ENCODE measurements around the gene TIPARP.

TIPARP gene

GRCh38 chr3:156687023-156687422 lies 12.6 kb downstream of the TIPARP start:
- peaks cover 97% of the 10 kb centered on the region for H3K79me2 ChIP-seq (ENCODE audit: control insufficient read depth, insufficient read depth, low read length, unreplicated experiment)
- H3K4me1 ChIP-seq (ENCODE audit: control insufficient read depth, insufficient read depth, low read length, unreplicated experiment): peaks cover 94% of the 10 kb centered on the region
- H3K27ac ChIP-seq (ENCODE audit: low read depth, low read length): peak overlapping the region; percentile 78
- no peak overlapping the region for H2AFZ ChIP-seq (ENCODE audit: low read length, unreplicated experiment)
- no peaks in the 10 kb centered on the region for H3K27me3 ChIP-seq (ENCODE audit: insufficient read depth, low read length)
- H3K4me3 ChIP-seq (ENCODE audit: low read depth, low read length): peak overlapping the region; percentile 53
- peaks cover 9% of the 10 kb centered on the region; the same call in 1 of the 2 replicates for H3K36me3 ChIP-seq (ENCODE audit: insufficient read depth, low read length)

GRCh38 chr3:156688632-156689452 lies 14.5 kb downstream of the TIPARP start:
- no peaks in the 10 kb centered on the region for H3K27me3 ChIP-seq (ENCODE audit: insufficient read depth, low read length)
- peaks cover 94% of the 10 kb centered on the region for H3K79me2 ChIP-seq (ENCODE audit: control insufficient read depth, insufficient read depth, low read length, unreplicated experiment)
- H2AFZ ChIP-seq (ENCODE audit: low read length, unreplicated experiment): no peak overlapping the region
- peaks cover 90% of the 10 kb centered on the region for H3K4me1 ChIP-seq (ENCODE audit: control insufficient read depth, insufficient read depth, low read length, unreplicated experiment)
- H3K27ac ChIP-seq (ENCODE audit: low read depth, low read length): peak overlapping the region; percentile 92
- 0 out of 2 replicates have a peak overlapping the region, but pooled peaks have one; percentile 41 for H3K4me3 ChIP-seq (ENCODE audit: low read depth, low read length)
- H3K36me3 ChIP-seq (ENCODE audit: insufficient read depth, low read length): peaks cover 14% of the 10 kb centered on the region; the same call in 1 of the 2 replicates

- H3K36me3 ChIP-seq (ENCODE audit: insufficient read depth, low read length): peaks cover 22% of the 10 kb centered on the region
- peak overlapping the region; percentile 92 for H3K27ac ChIP-seq (ENCODE audit: low read depth, low read length)
- H3K79me2 ChIP-seq (ENCODE audit: control insufficient read depth, insufficient read depth, low read length, unreplicated experiment): peaks cover 93% of the 10 kb centered on the region
- no peak overlapping the region for H2AFZ ChIP-seq (ENCODE audit: low read length, unreplicated experiment)
- no peaks in the 10 kb centered on the region for H3K27me3 ChIP-seq (ENCODE audit: insufficient read depth, low read length)
- peak overlapping the region; percentile 41; the same call in 1 of the 2 replicates for H3K4me3 ChIP-seq (ENCODE audit: low read depth, low read length)
- H3K4me1 ChIP-seq (ENCODE audit: control insufficient read depth, insufficient read depth, low read length, unreplicated experiment): peaks cover 90% of the 10 kb centered on the region
These were observed 15.2 kb downstream of the TIPARP start for GRCh38 chr3:156689608-156690007.

GRCh38 chr3:156691920-156692319 lies 17.5 kb downstream of the TIPARP start:
- Histone ChIP-seq H3K36me3 (ENCODE audit: insufficient read depth, low read length) (peaks cover 43% of the 10 kb centered on the region), H3K27ac (ENCODE audit: low read depth, low read length) (peak overlapping the region; percentile 92), H3K4me3 (ENCODE audit: low read depth, low read length) (peak overlapping the region; percentile 67), H3K4me1 (ENCODE audit: control insufficient read depth, insufficient read depth, low read length, unreplicated experiment) (peaks cover 82% of the 10 kb centered on the region), H2AFZ (ENCODE audit: low read length, unreplicated experiment) (no peak overlapping the region), H3K27me3 (ENCODE audit: insufficient read depth, low read length) (no peaks in the 10 kb centered on the region), H3K79me2 (ENCODE audit: control insufficient read depth, insufficient read depth, low read length, unreplicated experiment) (peaks cover 92% of the 10 kb centered on the region)

DNA sequence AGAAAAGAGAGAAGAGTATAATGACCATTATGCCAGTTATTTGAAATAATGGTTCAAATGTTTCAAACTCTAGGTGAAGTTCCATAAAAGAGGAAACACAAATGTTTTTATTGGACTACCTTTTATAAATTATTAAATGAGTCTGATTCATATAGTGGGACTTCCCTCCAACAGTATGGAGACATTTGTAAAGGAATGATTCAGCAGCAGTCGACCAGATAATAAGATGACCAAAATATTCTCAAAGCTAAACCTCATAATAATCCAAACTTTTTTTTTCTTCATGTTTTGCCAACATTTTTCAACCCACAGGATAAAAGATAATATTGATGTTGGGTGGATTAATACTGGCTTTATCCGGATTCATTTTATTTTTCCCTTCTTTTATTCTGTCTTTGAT lies 18.8 kb downstream of the TIPARP start:
- peak overlapping the region; percentile 67 for H3K4me3 ChIP-seq (ENCODE audit: low read depth, low read length)
- H3K27ac ChIP-seq (ENCODE audit: low read depth, low read length): peak overlapping the region; percentile 92
- peaks cover 70% of the 10 kb centered on the region for H3K4me1 ChIP-seq (ENCODE audit: control insufficient read depth, insufficient read depth, low read length, unreplicated experiment)
- H3K27me3 ChIP-seq (ENCODE audit: insufficient read depth, low read length): no peaks in the 10 kb centered on the region
- H2AFZ ChIP-seq (ENCODE audit: low read length, unreplicated experiment): no peak overlapping the region
- H3K36me3 ChIP-seq (ENCODE audit: insufficient read depth, low read length): peaks cover 46% of the 10 kb centered on the region
- peaks cover 90% of the 10 kb centered on the region for H3K79me2 ChIP-seq (ENCODE audit: control insufficient read depth, insufficient read depth, low read length, unreplicated experiment)

GRCh38 chr3:156694536-156694935 lies 20.1 kb downstream of the TIPARP start:
- no peaks in the 10 kb centered on the region for H3K27me3 ChIP-seq (ENCODE audit: insufficient read depth, low read length)
- H3K4me1 ChIP-seq (ENCODE audit: control insufficient read depth, insufficient read depth, low read length, unreplicated experiment): peaks cover 64% of the 10 kb centered on the region
- no peak overlapping the region; the same call in 1 of the 2 replicates for H3K4me3 ChIP-seq (ENCODE audit: low read depth, low read length)
- peaks cover 88% of the 10 kb centered on the region for H3K79me2 ChIP-seq (ENCODE audit: control insufficient read depth, insufficient read depth, low read length, unreplicated experiment)
- H2AFZ ChIP-seq (ENCODE audit: low read length, unreplicated experiment): no peak overlapping the region
- peaks cover 57% of the 10 kb centered on the region for H3K36me3 ChIP-seq (ENCODE audit: insufficient read depth, low read length)
- H3K27ac ChIP-seq (ENCODE audit: low read depth, low read length): peak overlapping the region; percentile 92

GRCh38 chr3:156702367-156702766 lies 28.0 kb downstream of the TIPARP start:
- Histone ChIP-seq H3K27me3 (ENCODE audit: insufficient read depth, low read length) (no peaks in the 10 kb centered on the region), H3K27ac (ENCODE audit: low read depth, low read length) (peak overlapping the region; percentile 30), H3K4me1 (ENCODE audit: control insufficient read depth, insufficient read depth, low read length, unreplicated experiment) (peaks cover 34% of the 10 kb centered on the region), H3K79me2 (ENCODE audit: control insufficient read depth, insufficient read depth, low read length, unreplicated experiment) (peaks cover 57% of the 10 kb centered on the region), H3K4me3 (ENCODE audit: low read depth, low read length) (no peak overlapping the region), H3K36me3 (ENCODE audit: insufficient read depth, low read length) (peaks cover 64% of the 10 kb centered on the region), H2AFZ (ENCODE audit: low read length, unreplicated experiment) (no peak overlapping the region)

GRCh38 chr3:156704370-156705036 lies 30.1 kb downstream of the TIPARP start:
- Histone ChIP-seq H3K27ac (ENCODE audit: low read depth, low read length) (0 out of 2 replicates have a peak overlapping the region, but pooled peaks have one; percentile 10), H3K36me3 (ENCODE audit: insufficient read depth, low read length) (peaks cover 63% of the 10 kb centered on the region), H2AFZ (ENCODE audit: low read length, unreplicated experiment) (no peak overlapping the region), H3K79me2 (ENCODE audit: control insufficient read depth, insufficient read depth, low read length, unreplicated experiment) (peaks cover 43% of the 10 kb centered on the region), H3K4me3 (ENCODE audit: low read depth, low read length) (no peak overlapping the region), H3K4me1 (ENCODE audit: control insufficient read depth, insufficient read depth, low read length, unreplicated experiment) (peaks cover 28% of the 10 kb centered on the region), H3K27me3 (ENCODE audit: insufficient read depth, low read length) (no peaks in the 10 kb centered on the region)

GRCh38 chr3:156705761-156706616 lies 31.6 kb downstream of the TIPARP start:
- Histone ChIP-seq H3K27me3 (ENCODE audit: insufficient read depth, low read length) (no peaks in the 10 kb centered on the region), H2AFZ (ENCODE audit: low read length, unreplicated experiment) (no peak overlapping the region), H3K36me3 (ENCODE audit: insufficient read depth, low read length) (peaks cover 73% of the 10 kb centered on the region), H3K27ac (ENCODE audit: low read depth, low read length) (peak overlapping the region; percentile 25; the same call in 1 of the 2 replicates), H3K4me3 (ENCODE audit: low read depth, low read length) (no peak overlapping the region), H3K79me2 (ENCODE audit: control insufficient read depth, insufficient read depth, low read length, unreplicated experiment) (peaks cover 32% of the 10 kb centered on the region), H3K4me1 (ENCODE audit: control insufficient read depth, insufficient read depth, low read length, unreplicated experiment) (peaks cover 25% of the 10 kb centered on the region)

DNA sequence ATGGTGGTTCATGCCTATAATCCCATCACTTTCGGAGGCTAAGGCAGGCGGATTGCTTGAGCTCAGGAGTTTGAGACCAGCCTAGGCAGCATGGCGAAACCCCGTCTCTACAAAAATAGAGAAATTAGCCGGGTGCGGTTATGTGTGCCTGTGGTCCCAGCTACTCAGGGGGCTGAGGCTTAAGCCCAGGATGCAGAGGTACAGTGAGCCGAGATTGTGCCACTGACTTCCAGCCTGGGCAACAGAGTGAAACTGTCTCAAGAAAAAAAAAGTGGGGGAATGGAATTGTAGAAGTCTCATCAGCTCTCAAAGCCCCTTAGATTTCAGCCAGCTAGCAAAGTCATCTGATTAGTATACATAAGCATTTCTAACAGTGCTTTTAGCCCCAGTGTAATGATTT lies 33.2 kb downstream of the TIPARP start:
- Histone ChIP-seq H3K27ac (ENCODE audit: low read depth, low read length) (peak overlapping the region; percentile 21; the same call in 1 of the 2 replicates), H2AFZ (ENCODE audit: low read length, unreplicated experiment) (no peak overlapping the region), H3K4me3 (ENCODE audit: low read depth, low read length) (no peak overlapping the region), H3K4me1 (ENCODE audit: control insufficient read depth, insufficient read depth, low read length, unreplicated experiment) (peaks cover 15% of the 10 kb centered on the region), H3K79me2 (ENCODE audit: control insufficient read depth, insufficient read depth, low read length, unreplicated experiment) (peaks cover 19% of the 10 kb centered on the region), H3K27me3 (ENCODE audit: insufficient read depth, low read length) (no peaks in the 10 kb centered on the region), H3K36me3 (ENCODE audit: insufficient read depth, low read length) (peaks cover 66% of the 10 kb centered on the region)

All from ACC112 (cell line).